H9 (cell line): Measurements from ENCODE around the gene SPOCD1. TPM values are rescaled to one million over a fixed set of nuclear protein-coding genes. Genes with fewer than 3 reads are reported as not detected.

ENCODE experiments used
- DNase-seq: peaks from one replicate; pipeline ENCODE4 v3.0.0-alpha.2; 2017
- H2AFZ ChIP-seq: one replicate; pipeline ENCODE4 v1.6.1; 2013; ENCODE audit warnings: mild to moderate bottlenecking, low read length, control low read depth, moderate library complexity
- H2AK5ac ChIP-seq: 2 replicates; pipeline ENCODE4 v1.6.1; 2013; ENCODE audit warnings: low read length, control low read depth, mixed read lengths; ENCODE audit not compliant: insufficient read length
- H2BK120ac ChIP-seq: one replicate; pipeline ENCODE4 v1.6.1; 2013; ENCODE audit warnings: low read depth, mild to moderate bottlenecking, low read length, control low read depth, inconsistent platforms; ENCODE audit not compliant: poor library complexity, severe bottlenecking
- H2BK12ac ChIP-seq: 2 replicates; pipeline ENCODE4 v1.6.1; 2013; ENCODE audit warnings: low read length, control low read depth, mixed read lengths, low read depth; ENCODE audit not compliant: insufficient read length
- H2BK15ac ChIP-seq: 2 replicates; pipeline ENCODE4 v1.6.1; 2013; ENCODE audit warnings: low read depth, low read length, control low read depth
- H2BK20ac ChIP-seq: one replicate; pipeline ENCODE4 v1.6.1; 2013; ENCODE audit warnings: low read depth, mild to moderate bottlenecking, low read length, control low read depth, inconsistent platforms; ENCODE audit not compliant: poor library complexity, severe bottlenecking
- H2BK5ac ChIP-seq: 2 replicates; pipeline ENCODE4 v1.6.1; 2013; ENCODE audit warnings: low read length, control low read depth, mixed read lengths; ENCODE audit not compliant: insufficient read length
- H3K14ac ChIP-seq: 2 replicates; pipeline ENCODE4 v1.6.1; 2013; ENCODE audit warnings: low read length, control low read depth; ENCODE audit not compliant: insufficient read depth
- H3K18ac ChIP-seq: 2 replicates; pipeline ENCODE4 v1.6.1; 2013; ENCODE audit warnings: low read depth, mild to moderate bottlenecking, mixed read lengths, low read length, control low read depth; ENCODE audit not compliant: insufficient read length
- H3K23ac ChIP-seq: 2 replicates; pipeline ENCODE4 v1.6.1; 2013; ENCODE audit warnings: low read length, control low read depth, mixed read lengths, low read depth; ENCODE audit not compliant: insufficient read length
- H3K23me2 ChIP-seq: 2 replicates; pipeline ENCODE4 v1.6.1; 2013; ENCODE audit warnings: low read depth, mild to moderate bottlenecking, mixed read lengths, low read length, control low read depth; ENCODE audit not compliant: insufficient read length, poor library complexity, severe bottlenecking
- H3K27ac ChIP-seq: 2 replicates; pipeline ENCODE4 v1.5.1; 2013; ENCODE audit warnings: low read length, control low read depth, mixed read lengths, low read depth; ENCODE audit not compliant: insufficient read length
- H3K27me3 ChIP-seq: 2 replicates; pipeline ENCODE4 v1.6.1; 2013; ENCODE audit warnings: low read length, control low read depth, inconsistent platforms; ENCODE audit not compliant: insufficient read depth
- H3K4ac ChIP-seq: 2 replicates; pipeline ENCODE4 v1.6.1; 2013; ENCODE audit warnings: low read depth, mild to moderate bottlenecking, control low read depth, inconsistent platforms, low read length, moderate library complexity
- H3K4me1 ChIP-seq: 2 replicates; pipeline ENCODE4 v1.6.1; 2013; ENCODE audit warnings: low read length, control low read depth, inconsistent platforms; ENCODE audit not compliant: insufficient read depth
- H3K4me2 ChIP-seq: 2 replicates; pipeline ENCODE4 v1.6.1; 2013; ENCODE audit warnings: low read length, control low read depth, mixed read lengths; ENCODE audit not compliant: insufficient read length, insufficient read depth
- H3K56ac ChIP-seq: 2 replicates; pipeline ENCODE4 v1.6.1; 2013; ENCODE audit warnings: low read depth, mild to moderate bottlenecking, mixed read lengths, low read length, control low read depth; ENCODE audit not compliant: insufficient read length
- H3K79me1 ChIP-seq: 2 replicates; pipeline ENCODE4 v1.6.1; 2013; ENCODE audit warnings: low read depth, mild to moderate bottlenecking, moderate library complexity, low read length, control low read depth, inconsistent platforms; ENCODE audit not compliant: insufficient read depth, poor library complexity, severe bottlenecking
- H3K79me2 ChIP-seq: 2 replicates; pipeline ENCODE4 v1.6.1; 2013; ENCODE audit warnings: low read length, control low read depth, inconsistent platforms; ENCODE audit not compliant: insufficient read depth
- H3K9ac ChIP-seq: 2 replicates; pipeline ENCODE4 v1.6.1; 2013; ENCODE audit warnings: low read length, control low read depth, mixed read lengths; ENCODE audit not compliant: insufficient read length; ENCODE audit errors: extremely low read depth
- H3K9me3 ChIP-seq: one replicate; pipeline ENCODE4 v1.6.1; 2013; ENCODE audit warnings: low read depth, low read length, inconsistent platforms; ENCODE audit not compliant: control insufficient read depth
- H3T11ph ChIP-seq: one replicate; pipeline ENCODE4 v1.6.1; 2013; ENCODE audit warnings: mild to moderate bottlenecking, low read length, control low read depth, inconsistent platforms
- H4K20me1 ChIP-seq: one replicate; pipeline ENCODE4 v1.6.1; 2013; ENCODE audit not compliant: control insufficient read depth, insufficient read length, insufficient read depth
- H4K5ac ChIP-seq: 2 replicates; pipeline ENCODE4 v1.6.1; 2013; ENCODE audit warnings: low read depth, mild to moderate bottlenecking, mixed read lengths, low read length, control low read depth; ENCODE audit not compliant: insufficient read length
- H4K8ac ChIP-seq: replicated peaks from 2 replicates; pipeline ENCODE4 v1.6.1; 2013; ENCODE audit warnings: low read length, control low read depth, mixed read lengths, low read depth; ENCODE audit not compliant: insufficient read length
- H4K91ac ChIP-seq: 2 replicates; pipeline ENCODE4 v1.6.1; 2013; ENCODE audit warnings: low read depth, mild to moderate bottlenecking, moderate library complexity, mixed read lengths, low read length, control low read depth; ENCODE audit not compliant: insufficient read length
- H3K27ac Mint-ChIP-seq, 3 experiments: 2 replicates in 2 of 3; 3 replicates in 1 of 3; pipeline ENCODE4 v1.8.0; 2020 to 2021; ENCODE audit warnings: mixed read lengths in 3 of 3, mild to moderate bottlenecking in 1 of 3, moderate library complexity in 1 of 3
- H3K27me3 Mint-ChIP-seq: 2 replicates; pipeline ENCODE4 v1.8.0; 2021; ENCODE audit warnings: low read depth, mild to moderate bottlenecking, moderate library complexity, mixed read lengths
- H3K36me3 Mint-ChIP-seq, 3 experiments: 2 replicates in 2 of 3; 3 replicates in 1 of 3; pipeline ENCODE4 v1.8.0; 2020 to 2021; ENCODE audit warnings: low read depth in 3 of 3, mixed read lengths in 3 of 3; ENCODE audit not compliant: insufficient read depth in 1 of 3
- H3K4me1 Mint-ChIP-seq, 2 experiments: 2 replicates each; pipeline ENCODE4 v1.8.0; 2020; ENCODE audit warnings: mixed read lengths in 2 of 2
- H3K4me3 Mint-ChIP-seq, 2 experiments: 2 replicates in 1 of 2; 3 replicates in 1 of 2; pipeline ENCODE4 v1.8.0; 2020 to 2021; ENCODE audit warnings: mild to moderate bottlenecking in 2 of 2, mixed read lengths in 2 of 2, moderate library complexity in 1 of 2
- H3K9me3 Mint-ChIP-seq, 2 experiments: 2 replicates in 1 of 2; 3 replicates in 1 of 2; pipeline ENCODE4 v1.8.0; 2020; ENCODE audit warnings: mild to moderate bottlenecking in 2 of 2, mixed read lengths in 2 of 2, moderate library complexity in 1 of 2
- WGBS: extraction: QIAGEN DNeasy Blood & Tissue Kit; methylation state at CpG from one replicate; pipeline ENCODE4 v1.1.7; 2013; ENCODE audit warnings: missing lambda C conversion rate, low lambda C conversion rate, mixed read lengths; ENCODE audit not compliant: insufficient read length; ENCODE audit errors: extremely low coverage; 5-methylcytosine and 5-hydroxymethylcytosine counted together
- total RNA-seq: library from RNA; stranded (reverse); gene quantifications from 2 replicates; pipeline ENCODE4 v1.2.1, GENCODE V29; 2021
- TF ChIP-seq, protein P1 (sequence below): fragments of 200-600 bp; sonication (generic); conservative IDR thresholded peaks from 3 replicates; pipeline ENCODE4 v1.8.0; 2021; ENCODE audit warnings: antibody characterized with exemption, mild to moderate bottlenecking

Gene SPOCD1
- total RNA-seq, 1 experiment from 2014 or later: 1.5 TPM

- Histone ChIP-seq H4K91ac (no peak overlapping the region), H4K8ac (no peak overlapping the region), H3K9ac (no peak overlapping the region), H3K18ac (no peak overlapping the region), H3K27ac (no peak overlapping the region), H4K20me1 (no peaks in the 10 kb centered on the region), H2AK5ac (no peak overlapping the region), H3K23ac (no peak overlapping the region), H3K56ac (no peak overlapping the region), H3K9me3 (no peaks in the 10 kb centered on the region), H3K79me1 (no peaks in the 10 kb centered on the region), H3T11ph (no peak overlapping the region), H3K79me2 (no peaks in the 10 kb centered on the region), H2BK12ac (no peak overlapping the region), H4K5ac (no peak overlapping the region), H3K4me1 (no peaks in the 10 kb centered on the region), H2BK20ac (no peak overlapping the region), H3K23me2 (no peaks in the 10 kb centered on the region), H2BK15ac (no peak overlapping the region), H3K27me3 (no peaks in the 10 kb centered on the region), H2BK5ac (no peak overlapping the region), H3K4ac (no peak overlapping the region), H3K14ac (no peak overlapping the region), H2AFZ (no peak overlapping the region), H3K4me2 (no peak overlapping the region), H2BK120ac (no peak overlapping the region)
- no peak overlapping the region for H3K4me3 Mint-ChIP-seq
- no peaks in the 10 kb centered on the region for H3K4me1 Mint-ChIP-seq
- no CpG with 5 or more reads among the region's 2 CpGs for WGBS
- H3K36me3 Mint-ChIP-seq: no peaks in the 10 kb centered on the region
- no peak for DNase-seq
- no peaks in the 10 kb centered on the region for H3K9me3 Mint-ChIP-seq
- no peaks in the 10 kb centered on the region; the same call in 1 of the 2 replicates for H3K27me3 Mint-ChIP-seq
- TF ChIP-seq, protein P1, sequence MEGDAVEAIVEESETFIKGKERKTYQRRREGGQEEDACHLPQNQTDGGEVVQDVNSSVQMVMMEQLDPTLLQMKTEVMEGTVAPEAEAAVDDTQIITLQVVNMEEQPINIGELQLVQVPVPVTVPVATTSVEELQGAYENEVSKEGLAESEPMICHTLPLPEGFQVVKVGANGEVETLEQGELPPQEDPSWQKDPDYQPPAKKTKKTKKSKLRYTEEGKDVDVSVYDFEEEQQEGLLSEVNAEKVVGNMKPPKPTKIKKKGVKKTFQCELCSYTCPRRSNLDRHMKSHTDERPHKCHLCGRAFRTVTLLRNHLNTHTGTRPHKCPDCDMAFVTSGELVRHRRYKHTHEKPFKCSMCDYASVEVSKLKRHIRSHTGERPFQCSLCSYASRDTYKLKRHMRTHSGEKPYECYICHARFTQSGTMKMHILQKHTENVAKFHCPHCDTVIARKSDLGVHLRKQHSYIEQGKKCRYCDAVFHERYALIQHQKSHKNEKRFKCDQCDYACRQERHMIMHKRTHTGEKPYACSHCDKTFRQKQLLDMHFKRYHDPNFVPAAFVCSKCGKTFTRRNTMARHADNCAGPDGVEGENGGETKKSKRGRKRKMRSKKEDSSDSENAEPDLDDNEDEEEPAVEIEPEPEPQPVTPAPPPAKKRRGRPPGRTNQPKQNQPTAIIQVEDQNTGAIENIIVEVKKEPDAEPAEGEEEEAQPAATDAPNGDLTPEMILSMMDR: no peak
- H3K27ac Mint-ChIP-seq: no peak overlapping the region; a peak in 1 of 7 replicates
These were observed 43.9 kb upstream of the SPOCD1 start for GRCh38 chr1:31859719-31860118.
